HepG2 (cell line): ENCODE data around the gene KIAA1755. TPM values are rescaled to one million over a fixed set of nuclear protein-coding genes. Genes with fewer than 3 reads are reported as not detected.
A peak's percentile ranks its signal among the peaks of the same experiment; 100 is the strongest.

ENCODE experiments used
- DNMT1 ChIP-seq: sonication (generic); formaldehyde crosslinking; IDR thresholded peaks from 2 replicates; pipeline ENCODE4 v1.5.1; 2020; ENCODE audit warnings: mild to moderate bottlenecking, missing genetic modification reagents
- ELF1 ChIP-seq: sonication (generic); formaldehyde crosslinking; IDR thresholded peaks from 2 replicates; pipeline ENCODE4 v1.4.0; 2020; ENCODE audit warnings: missing genetic modification reagents
- FOXK2 ChIP-seq: fragments of 450-650 bp; IDR thresholded peaks from 2 replicates; pipeline ENCODE4 v1.6.1; 2016
- GZF1 ChIP-seq: sonication (generic); formaldehyde crosslinking; IDR thresholded peaks from 2 replicates; pipeline ENCODE4 v1.5.1; 2020; ENCODE audit warnings: mild to moderate bottlenecking, missing genetic modification reagents
- IRF2 ChIP-seq: IDR thresholded peaks from 2 replicates; pipeline ENCODE4 v1.6.1; 2018; ENCODE audit warnings: missing genetic modification reagents, missing compliant biosample characterization
- NRL ChIP-seq: sonication (generic); formaldehyde crosslinking; IDR thresholded peaks from 2 replicates; pipeline ENCODE4 v1.5.0; 2020; ENCODE audit warnings: missing genetic modification reagents, mild to moderate bottlenecking, moderate library complexity, borderline replicate concordance
- SALL2 ChIP-seq: sonication (generic); formaldehyde crosslinking; IDR thresholded peaks from 2 replicates; pipeline ENCODE4 v1.8.1; 2023; ENCODE audit warnings: mild to moderate bottlenecking, missing genetic modification reagents, inconsistent platforms
- SOX6 ChIP-seq, 2 experiments: fragments of 450-650 bp in 1 of 2; sonication (generic) in 1 of 2; formaldehyde crosslinking in 1 of 2; IDR thresholded peaks; 2 replicates each; pipeline versions ENCODE4 v1.4.0 to v1.6.1; 2017 to 2020; ENCODE audit warnings: antibody characterized with exemption in 1 of 2, mild to moderate bottlenecking in 1 of 2, missing genetic modification reagents in 1 of 2
- ZNF20 ChIP-seq: sonication (generic); formaldehyde crosslinking; IDR thresholded peaks from 2 replicates; pipeline ENCODE4 v1.4.0; 2020; ENCODE audit warnings: mild to moderate bottlenecking, moderate library complexity, missing genetic modification reagents
- ZNF749 ChIP-seq: sonication (generic); formaldehyde crosslinking; IDR thresholded peaks from 2 replicates; pipeline ENCODE4 v1.8.0; 2022; ENCODE audit warnings: mild to moderate bottlenecking, missing genetic modification reagents, moderate library complexity, borderline replicate concordance
- ZNF775 ChIP-seq: sonication (generic); formaldehyde crosslinking; IDR thresholded peaks from 2 replicates; pipeline ENCODE4 v1.4.0; 2020; ENCODE audit warnings: missing genetic modification reagents, mild to moderate bottlenecking, moderate library complexity, borderline replicate concordance
- polyA plus RNA-seq, 8 experiments: library from polyadenylated mRNA; depleted of rRNA in 3 of 8; stranded (reverse) in 7 of 8; unstranded in 1 of 8; fragments of >200 nt; fragmentation: Illumina TruSeq in 4 of 8; extraction: Trizol in 4 of 8; gene quantifications; 2 replicates each; pipeline versions ENCODE4 v1.2.1 to v1.2.3, GENCODE V29; 2011 to 2016; ENCODE audit warnings: low read depth in 4 of 8, missing spikeins in 1 of 8, mixed read lengths in 1 of 8; ENCODE audit not compliant: insufficient read depth in 1 of 8
- total RNA-seq, 5 experiments: library from RNA; depleted of rRNA; stranded (reverse); fragments of >200 nt; fragmentation: Illumina TruSeq; extraction: Trizol; gene quantifications; 2 replicates each; pipeline ENCODE4 v1.2.3, GENCODE V29; 2016; ENCODE audit warnings: low read depth in 1 of 5
- TF ChIP-seq, protein P1 (sequence below): IDR thresholded peaks from 2 replicates; pipeline ENCODE4 v1.6.1; 2016; ENCODE audit warnings: low read depth
- TF ChIP-seq, protein P2 (sequence below): sonication (generic); formaldehyde crosslinking; IDR thresholded peaks from 2 replicates; pipeline ENCODE4 v1.5.1; 2020; ENCODE audit warnings: mild to moderate bottlenecking, moderate library complexity, missing genetic modification reagents
- TF ChIP-seq, protein P3 (sequence below): sonication (generic); formaldehyde crosslinking; conservative IDR thresholded peaks from 2 replicates; pipeline ENCODE4 v1.4.0; 2020; ENCODE audit warnings: missing genetic modification reagents
- TF ChIP-seq, protein P4 (sequence below): sonication (generic); formaldehyde crosslinking; IDR thresholded peaks from 2 replicates; pipeline ENCODE4 v1.4.0; 2020; ENCODE audit warnings: missing genetic modification reagents
- TF ChIP-seq, protein P5 (sequence below): IDR thresholded peaks from 2 replicates; pipeline ENCODE4 v1.6.1; 2018; ENCODE audit warnings: missing genetic modification reagents, mild to moderate bottlenecking, missing compliant biosample characterization
- TF ChIP-seq, protein P6 (sequence below): sonication (generic); formaldehyde crosslinking; IDR thresholded peaks from 2 replicates; pipeline ENCODE4 v1.5.0; 2020; ENCODE audit warnings: mild to moderate bottlenecking, low read depth, missing genetic modification reagents, borderline replicate concordance

Gene KIAA1755
- total and polyA plus RNA-seq, 2 of the 13 experiments (the other 11 are each of a cell fraction or from before 2014, with no cell fraction given), result 0.04 TPM; not detected in 1

DNA sequence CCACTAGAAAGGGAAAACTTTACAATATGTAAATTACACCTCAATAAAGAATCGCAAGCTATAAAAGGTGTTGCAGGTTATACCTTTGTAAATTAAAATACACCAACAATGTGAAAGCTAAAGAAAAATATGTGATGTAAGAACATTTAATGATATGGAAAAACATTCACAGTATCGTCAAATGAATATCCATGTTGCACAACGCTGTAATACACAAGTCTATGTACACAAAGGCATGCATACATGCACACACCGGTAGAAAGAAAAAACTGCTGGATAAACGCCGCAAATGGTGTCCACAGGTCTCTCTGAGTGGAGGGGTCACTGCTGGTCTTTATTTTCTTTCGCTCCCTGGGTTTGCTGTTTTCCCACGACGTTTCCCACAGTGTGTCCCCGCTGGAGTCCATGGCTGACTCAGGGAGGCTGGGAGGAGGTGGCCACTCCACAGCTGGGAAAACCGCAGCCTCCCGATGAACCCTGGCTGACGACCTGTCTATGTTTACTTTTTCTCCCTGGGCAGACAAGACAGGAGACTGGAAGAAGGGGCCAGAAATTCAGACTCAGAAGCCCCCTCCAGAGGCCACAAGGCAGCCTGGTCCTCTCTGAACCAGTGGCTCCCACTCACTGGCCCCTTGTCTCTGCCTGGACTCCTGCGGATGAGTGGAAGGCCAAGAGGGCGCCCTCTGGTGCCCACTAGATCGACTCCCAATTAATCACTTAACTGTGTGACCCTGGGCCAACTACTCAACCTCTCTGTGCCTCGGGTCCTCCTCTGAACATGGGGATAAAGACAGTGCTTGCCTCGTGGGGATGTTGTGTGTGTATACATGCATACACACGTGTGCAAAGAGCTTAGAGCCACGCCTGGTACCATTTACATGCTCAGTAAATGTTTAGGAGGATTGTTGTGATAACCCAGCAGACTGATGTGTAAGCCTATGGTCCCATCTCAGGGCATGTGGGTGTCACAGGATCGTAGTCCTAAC is 30.6 kb upstream of the KIAA1755 start (continued):
- TF ChIP-seq ZNF775 (CRISPR knock-in tag) (no peak), DNMT1 (CRISPR knock-in tag) (no peak), SOX6 (IDR thresholded peaks at IDR 0.05) (no peak), SOX6 (CRISPR knock-in tag; IDR thresholded peaks at IDR 0.05) (no peak; the same call in 1 of the 2 replicates), GZF1 (CRISPR knock-in tag) (no peak), SALL2 (CRISPR knock-in tag) (0 out of 2 replicates have a peak, but pooled peaks have one; percentile 26), ZNF20 (CRISPR knock-in tag) (no peak), NRL (CRISPR knock-in tag) (no peak; the same call in 1 of the 2 replicates), FOXK2 (no peak), ZNF749 (CRISPR knock-in tag) (no peak), ELF1 (CRISPR knock-in tag) (no peak), IRF2 (CRISPR knock-in tag) (peak; percentile 69; the same call in 1 of the 2 replicates)
- TF ChIP-seq, protein P1, sequence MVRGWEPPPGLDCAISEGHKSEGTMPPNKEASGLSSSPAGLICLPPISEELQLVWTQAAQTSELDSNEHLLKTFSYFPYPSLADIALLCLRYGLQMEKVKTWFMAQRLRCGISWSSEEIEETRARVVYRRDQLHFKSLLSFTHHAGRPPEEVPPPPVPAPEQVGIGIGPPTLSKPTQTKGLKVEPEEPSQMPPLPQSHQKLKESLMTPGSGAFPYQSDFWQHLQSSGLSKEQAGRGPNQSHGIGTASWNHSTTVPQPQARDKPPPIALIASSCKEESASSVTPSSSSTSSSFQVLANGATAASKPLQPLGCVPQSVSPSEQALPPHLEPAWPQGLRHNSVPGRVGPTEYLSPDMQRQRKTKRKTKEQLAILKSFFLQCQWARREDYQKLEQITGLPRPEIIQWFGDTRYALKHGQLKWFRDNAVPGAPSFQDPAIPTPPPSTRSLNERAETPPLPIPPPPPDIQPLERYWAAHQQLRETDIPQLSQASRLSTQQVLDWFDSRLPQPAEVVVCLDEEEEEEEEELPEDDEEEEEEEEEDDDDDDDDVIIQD (CRISPR knock-in tag), result no peak
- TF ChIP-seq, protein P2, sequence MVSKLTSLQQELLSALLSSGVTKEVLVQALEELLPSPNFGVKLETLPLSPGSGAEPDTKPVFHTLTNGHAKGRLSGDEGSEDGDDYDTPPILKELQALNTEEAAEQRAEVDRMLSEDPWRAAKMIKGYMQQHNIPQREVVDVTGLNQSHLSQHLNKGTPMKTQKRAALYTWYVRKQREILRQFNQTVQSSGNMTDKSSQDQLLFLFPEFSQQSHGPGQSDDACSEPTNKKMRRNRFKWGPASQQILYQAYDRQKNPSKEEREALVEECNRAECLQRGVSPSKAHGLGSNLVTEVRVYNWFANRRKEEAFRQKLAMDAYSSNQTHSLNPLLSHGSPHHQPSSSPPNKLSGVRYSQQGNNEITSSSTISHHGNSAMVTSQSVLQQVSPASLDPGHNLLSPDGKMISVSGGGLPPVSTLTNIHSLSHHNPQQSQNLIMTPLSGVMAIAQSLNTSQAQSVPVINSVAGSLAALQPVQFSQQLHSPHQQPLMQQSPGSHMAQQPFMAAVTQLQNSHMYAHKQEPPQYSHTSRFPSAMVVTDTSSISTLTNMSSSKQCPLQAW (CRISPR knock-in tag), result no peak
- TF ChIP-seq, protein P3, sequence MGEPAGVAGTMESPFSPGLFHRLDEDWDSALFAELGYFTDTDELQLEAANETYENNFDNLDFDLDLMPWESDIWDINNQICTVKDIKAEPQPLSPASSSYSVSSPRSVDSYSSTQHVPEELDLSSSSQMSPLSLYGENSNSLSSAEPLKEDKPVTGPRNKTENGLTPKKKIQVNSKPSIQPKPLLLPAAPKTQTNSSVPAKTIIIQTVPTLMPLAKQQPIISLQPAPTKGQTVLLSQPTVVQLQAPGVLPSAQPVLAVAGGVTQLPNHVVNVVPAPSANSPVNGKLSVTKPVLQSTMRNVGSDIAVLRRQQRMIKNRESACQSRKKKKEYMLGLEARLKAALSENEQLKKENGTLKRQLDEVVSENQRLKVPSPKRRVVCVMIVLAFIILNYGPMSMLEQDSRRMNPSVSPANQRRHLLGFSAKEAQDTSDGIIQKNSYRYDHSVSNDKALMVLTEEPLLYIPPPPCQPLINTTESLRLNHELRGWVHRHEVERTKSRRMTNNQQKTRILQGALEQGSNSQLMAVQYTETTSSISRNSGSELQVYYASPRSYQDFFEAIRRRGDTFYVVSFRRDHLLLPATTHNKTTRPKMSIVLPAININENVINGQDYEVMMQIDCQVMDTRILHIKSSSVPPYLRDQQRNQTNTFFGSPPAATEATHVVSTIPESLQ (CRISPR knock-in tag), result no peak
- TF ChIP-seq, protein P4, sequence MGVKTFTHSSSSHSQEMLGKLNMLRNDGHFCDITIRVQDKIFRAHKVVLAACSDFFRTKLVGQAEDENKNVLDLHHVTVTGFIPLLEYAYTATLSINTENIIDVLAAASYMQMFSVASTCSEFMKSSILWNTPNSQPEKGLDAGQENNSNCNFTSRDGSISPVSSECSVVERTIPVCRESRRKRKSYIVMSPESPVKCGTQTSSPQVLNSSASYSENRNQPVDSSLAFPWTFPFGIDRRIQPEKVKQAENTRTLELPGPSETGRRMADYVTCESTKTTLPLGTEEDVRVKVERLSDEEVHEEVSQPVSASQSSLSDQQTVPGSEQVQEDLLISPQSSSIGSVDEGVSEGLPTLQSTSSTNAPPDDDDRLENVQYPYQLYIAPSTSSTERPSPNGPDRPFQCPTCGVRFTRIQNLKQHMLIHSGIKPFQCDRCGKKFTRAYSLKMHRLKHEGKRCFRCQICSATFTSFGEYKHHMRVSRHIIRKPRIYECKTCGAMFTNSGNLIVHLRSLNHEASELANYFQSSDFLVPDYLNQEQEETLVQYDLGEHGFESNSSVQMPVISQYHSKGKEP, result no peak
- TF ChIP-seq, protein P5, sequence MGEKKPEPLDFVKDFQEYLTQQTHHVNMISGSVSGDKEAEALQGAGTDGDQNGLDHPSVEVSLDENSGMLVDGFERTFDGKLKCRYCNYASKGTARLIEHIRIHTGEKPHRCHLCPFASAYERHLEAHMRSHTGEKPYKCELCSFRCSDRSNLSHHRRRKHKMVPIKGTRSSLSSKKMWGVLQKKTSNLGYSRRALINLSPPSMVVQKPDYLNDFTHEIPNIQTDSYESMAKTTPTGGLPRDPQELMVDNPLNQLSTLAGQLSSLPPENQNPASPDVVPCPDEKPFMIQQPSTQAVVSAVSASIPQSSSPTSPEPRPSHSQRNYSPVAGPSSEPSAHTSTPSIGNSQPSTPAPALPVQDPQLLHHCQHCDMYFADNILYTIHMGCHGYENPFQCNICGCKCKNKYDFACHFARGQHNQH (CRISPR knock-in tag), result no peak
- TF ChIP-seq, protein P6, sequence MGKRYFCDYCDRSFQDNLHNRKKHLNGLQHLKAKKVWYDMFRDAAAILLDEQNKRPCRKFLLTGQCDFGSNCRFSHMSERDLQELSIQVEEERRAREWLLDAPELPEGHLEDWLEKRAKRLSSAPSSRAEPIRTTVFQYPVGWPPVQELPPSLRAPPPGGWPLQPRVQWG (CRISPR knock-in tag), result no peak
